Measurements from ENCODE around the gene ZMYM2.

DNA sequence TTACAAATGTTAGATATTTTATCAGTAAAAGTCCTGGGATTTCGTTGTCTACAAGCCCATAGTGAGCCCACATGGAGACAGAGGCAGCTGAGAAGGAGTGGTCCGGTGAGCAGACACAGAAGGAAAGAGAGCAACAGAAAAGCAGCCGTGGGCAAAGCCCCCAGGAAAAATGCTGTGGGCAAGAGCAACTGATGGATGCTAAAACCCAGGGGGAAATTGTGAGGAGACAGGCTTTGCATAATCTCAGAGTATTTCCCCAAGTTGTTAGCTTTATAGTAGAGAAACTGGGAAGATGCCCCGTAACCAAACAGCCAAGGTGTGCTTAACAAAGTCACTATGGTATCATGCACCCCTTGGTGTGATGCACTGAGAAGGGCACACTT, 167.2 kb downstream of the ZMYM2 start:
- TF ChIP-seq CTCF (conservative IDR thresholded peaks at IDR 0.05; ENCODE audit: low read length): no peak
- no peak for TF ChIP-seq EZH2phosphoT487 (IDR thresholded peaks at IDR 0.05; ENCODE audit: borderline replicate concordance, low read depth, low read length)
